ENCODE data around the gene B3GAT2. TPM values are rescaled to one million over a fixed set of nuclear protein-coding genes. Genes with fewer than 3 reads are reported as not detected.

B3GAT2 gene
- total and polyA plus RNA-seq, 4 donors = 0.03 TPM; not detected in 3

DNA sequence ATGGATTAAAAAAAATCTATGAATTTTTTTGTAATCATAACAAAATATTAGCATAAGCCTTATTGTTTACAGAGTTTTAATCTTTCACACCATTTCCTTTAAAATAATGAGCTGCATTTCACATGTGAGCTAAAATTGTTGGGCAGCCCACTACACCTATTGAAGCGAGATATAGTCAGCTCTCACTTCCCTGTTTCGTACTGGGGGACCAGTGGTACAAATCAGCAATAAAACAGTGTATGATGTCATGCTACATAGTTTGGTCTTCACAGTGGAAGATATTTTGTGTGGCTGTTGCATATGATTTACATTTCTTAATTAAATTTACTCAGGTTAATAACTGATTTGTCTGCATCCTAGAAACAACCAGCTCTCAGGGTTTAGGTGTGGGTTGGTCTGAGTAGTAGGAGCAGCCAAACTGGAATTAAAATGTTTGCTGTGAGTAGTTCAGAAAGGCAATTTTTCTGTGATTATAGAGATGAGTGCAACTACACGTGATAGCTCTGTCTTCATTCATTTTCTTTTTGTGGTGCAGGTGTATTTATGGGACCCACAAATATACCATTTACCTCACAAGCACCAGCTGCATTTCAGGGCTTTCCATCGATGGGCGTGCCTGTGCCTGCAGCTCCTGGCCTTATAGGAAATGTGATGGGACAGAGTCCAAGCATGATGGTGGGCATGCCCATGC, 99.3 kb downstream of the B3GAT2 start:
- DNase-seq = no peak
- WGBS, 2 donors = 92 to 98% methylated on average over 5 of the region's 5 CpGs
- Histone ChIP-seq H3K27me3 (ENCODE audit: control insufficient read depth in 1 of 2, insufficient read depth in 2 of 2, low read length in 1 of 2) (no peaks in the 10 kb centered on the region), H3K27ac (ENCODE audit: low read depth in 1 of 2, low read length in 2 of 2) (no peak overlapping the region), H3K4me1 (ENCODE audit: control insufficient read depth in 1 of 2, insufficient read depth in 2 of 2, low read length in 2 of 2) (no peaks in the 10 kb centered on the region), H3K9me3 (ENCODE audit: control insufficient read depth, low read length) (no peaks in the 10 kb centered on the region), H3K4me3 (ENCODE audit: low read length in 2 of 2) (no peak overlapping the region), H3K36me3 (ENCODE audit: control insufficient read depth in 1 of 2, insufficient read depth in 2 of 2, low read length in 1 of 2) (peaks cover 0 to 5% of the 10 kb centered on the region in 2 donors)
- no peak for ATAC-seq (ENCODE audit: low FRiP score)
- intact Hi-C loops (cut with DNase I) = no loop called here

GRCh38 chr6:70852667-70853246, 104.1 kb downstream of the B3GAT2 start:
- Histone ChIP-seq H3K27me3 (ENCODE audit: control insufficient read depth in 1 of 2, insufficient read depth in 2 of 2, low read length in 1 of 2) (no peaks in the 10 kb centered on the region), H3K9me3 (ENCODE audit: control insufficient read depth, low read length) (no peaks in the 10 kb centered on the region), H3K4me1 (ENCODE audit: control insufficient read depth in 1 of 2, insufficient read depth in 2 of 2, low read length in 2 of 2) (peaks cover 0 to 3% of the 10 kb centered on the region in 2 donors), H3K36me3 (ENCODE audit: control insufficient read depth in 1 of 2, insufficient read depth in 2 of 2, low read length in 1 of 2) (no peaks in the 10 kb centered on the region), H3K27ac (ENCODE audit: low read depth in 1 of 2, low read length in 2 of 2) (no peak overlapping the region), H3K4me3 (ENCODE audit: low read length in 2 of 2) (no peak overlapping the region)
- intact Hi-C loops (cut with DNase I) = no loop called here
- DNase-seq (no peak), ATAC-seq (ENCODE audit: low FRiP score) (no peak)

- Histone ChIP-seq H3K4me3 (ENCODE audit: low read length in 2 of 2) (no peak overlapping the region), H3K27ac (ENCODE audit: low read depth in 1 of 2, low read length in 2 of 2) (no peak overlapping the region), H3K4me1 (ENCODE audit: control insufficient read depth in 1 of 2, insufficient read depth in 2 of 2, low read length in 2 of 2) (peaks cover 0 to 3% of the 10 kb centered on the region in 2 donors), H3K9me3 (ENCODE audit: control insufficient read depth, low read length) (no peaks in the 10 kb centered on the region), H3K27me3 (ENCODE audit: control insufficient read depth in 1 of 2, insufficient read depth in 2 of 2, low read length in 1 of 2) (no peaks in the 10 kb centered on the region), H3K36me3 (ENCODE audit: control insufficient read depth in 1 of 2, insufficient read depth in 2 of 2, low read length in 1 of 2) (peaks cover 0 to 1% of the 10 kb centered on the region in 2 donors)
- 84 to 91% methylated on average over 1 of the region's 1 CpG for WGBS, 2 donors
- no peak for ATAC-seq (ENCODE audit: low FRiP score)
- intact Hi-C loops (cut with DNase I) = no loop called here
- DNase-seq = no peak
These were observed 107.4 kb downstream of the B3GAT2 start for GRCh38 chr6:70849348-70850069.

GRCh38 chr6:70847106-70848084, 109.5 kb downstream of the B3GAT2 start:
- Histone ChIP-seq H3K4me3 (ENCODE audit: low read length in 2 of 2) (no peak overlapping the region), H3K9me3 (ENCODE audit: control insufficient read depth, low read length) (no peaks in the 10 kb centered on the region), H3K27me3 (ENCODE audit: control insufficient read depth in 1 of 2, insufficient read depth in 2 of 2, low read length in 1 of 2) (no peaks in the 10 kb centered on the region), H3K4me1 (ENCODE audit: control insufficient read depth in 1 of 2, insufficient read depth in 2 of 2, low read length in 2 of 2) (peaks cover 0 to 3% of the 10 kb centered on the region in 2 donors), H3K27ac (ENCODE audit: low read depth in 1 of 2, low read length in 2 of 2) (no peak overlapping the region), H3K36me3 (ENCODE audit: control insufficient read depth in 1 of 2, insufficient read depth in 2 of 2, low read length in 1 of 2) (peaks cover 0 to 1% of the 10 kb centered on the region in 2 donors)
- no peak for DNase-seq
- intact Hi-C loops (cut with DNase I) = no loop called here
- no peak for ATAC-seq (ENCODE audit: low FRiP score)
- WGBS, 2 donors = 81 to 82% methylated on average over 4 of the region's 4 CpGs

GRCh38 chr6:70846207-70846835, 110.5 kb downstream of the B3GAT2 start:
- Histone ChIP-seq H3K36me3 (ENCODE audit: control insufficient read depth in 1 of 2, insufficient read depth in 2 of 2, low read length in 1 of 2) (peaks cover 0 to 1% of the 10 kb centered on the region in 2 donors), H3K27ac (ENCODE audit: low read depth in 1 of 2, low read length in 2 of 2) (no peak overlapping the region), H3K4me3 (ENCODE audit: low read length in 2 of 2) (no peak overlapping the region), H3K9me3 (ENCODE audit: control insufficient read depth, low read length) (no peaks in the 10 kb centered on the region), H3K4me1 (ENCODE audit: control insufficient read depth in 1 of 2, insufficient read depth in 2 of 2, low read length in 2 of 2) (peaks cover 0 to 3% of the 10 kb centered on the region in 2 donors), H3K27me3 (ENCODE audit: control insufficient read depth in 1 of 2, insufficient read depth in 2 of 2, low read length in 1 of 2) (no peaks in the 10 kb centered on the region)
- DNase-seq = no peak
- ATAC-seq (ENCODE audit: low FRiP score) = no peak
- intact Hi-C loops (cut with DNase I) = no loop called here
- 97% methylated on average over 8 of the region's 8 CpGs for WGBS, 2 donors

DNA sequence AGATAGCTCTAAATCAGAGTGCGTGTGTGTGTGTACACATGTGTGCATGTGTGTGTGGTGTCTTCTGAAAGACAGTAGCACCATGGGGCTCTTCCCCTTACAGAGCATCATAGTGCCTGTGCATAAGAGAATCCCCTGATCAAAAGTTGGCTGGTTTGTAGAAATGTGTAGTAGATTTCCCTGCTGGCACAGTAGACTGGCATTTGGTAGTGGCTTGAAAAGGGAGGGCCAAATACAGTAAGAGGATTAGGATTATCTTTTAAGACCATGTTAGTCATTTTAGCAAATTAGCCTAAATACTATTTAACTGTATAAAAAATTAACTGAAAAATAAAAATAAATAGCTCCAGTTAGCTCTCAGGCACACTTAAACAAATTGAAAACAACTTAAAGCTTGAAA, 112.6 kb downstream of the B3GAT2 start:
- Histone ChIP-seq H3K4me1 (ENCODE audit: control insufficient read depth in 1 of 2, insufficient read depth in 2 of 2, low read length in 2 of 2) (peaks cover 0 to 3% of the 10 kb centered on the region in 2 donors), H3K4me3 (ENCODE audit: low read length in 2 of 2) (no peak overlapping the region), H3K27ac (ENCODE audit: low read depth in 1 of 2, low read length in 2 of 2) (no peak overlapping the region), H3K36me3 (ENCODE audit: control insufficient read depth in 1 of 2, insufficient read depth in 2 of 2, low read length in 1 of 2) (peaks cover 0 to 1% of the 10 kb centered on the region in 2 donors), H3K9me3 (ENCODE audit: control insufficient read depth, low read length) (no peaks in the 10 kb centered on the region), H3K27me3 (ENCODE audit: control insufficient read depth in 1 of 2, insufficient read depth in 2 of 2, low read length in 1 of 2) (no peaks in the 10 kb centered on the region)
- 96 to 99% methylated on average over 1 of the region's 1 CpG for WGBS, 2 donors
- intact Hi-C loops (cut with DNase I) = no loop called here
- DNase-seq = no peak
- no peak for ATAC-seq (ENCODE audit: low FRiP score)

- intact Hi-C loops (cut with DNase I) = no loop called here
- Histone ChIP-seq H3K4me1 (ENCODE audit: control insufficient read depth in 1 of 2, insufficient read depth in 2 of 2, low read length in 2 of 2) (no peaks in the 10 kb centered on the region), H3K27me3 (ENCODE audit: control insufficient read depth in 1 of 2, insufficient read depth in 2 of 2, low read length in 1 of 2) (no peaks in the 10 kb centered on the region), H3K36me3 (ENCODE audit: control insufficient read depth in 1 of 2, insufficient read depth in 2 of 2, low read length in 1 of 2) (peaks cover 0 to 1% of the 10 kb centered on the region in 2 donors), H3K9me3 (ENCODE audit: control insufficient read depth, low read length) (no peaks in the 10 kb centered on the region), H3K4me3 (ENCODE audit: low read length in 2 of 2) (no peak overlapping the region), H3K27ac (ENCODE audit: low read depth in 1 of 2, low read length in 2 of 2) (no peak overlapping the region)
- WGBS, 2 donors = 92% methylated on average over 4 of the region's 4 CpGs
- ATAC-seq (ENCODE audit: low FRiP score) = no peak
- no peak for DNase-seq
These were observed 113.4 kb downstream of the B3GAT2 start for GRCh38 chr6:70843328-70843918.

- no peak for ATAC-seq (ENCODE audit: low FRiP score)
- H3K36me3 ChIP-seq (ENCODE audit: control insufficient read depth in 1 of 2, insufficient read depth in 2 of 2, low read length in 1 of 2) = peaks cover 0 to 1% of the 10 kb centered on the region in 2 donors
- no peaks in the 10 kb centered on the region for H3K9me3 ChIP-seq (ENCODE audit: control insufficient read depth, low read length)
- H3K4me1 ChIP-seq (ENCODE audit: control insufficient read depth in 1 of 2, insufficient read depth in 2 of 2, low read length in 2 of 2) = no peaks in the 10 kb centered on the region
- H3K4me3 ChIP-seq (ENCODE audit: low read length in 2 of 2) = no peak overlapping the region
- no peaks in the 10 kb centered on the region for H3K27me3 ChIP-seq (ENCODE audit: control insufficient read depth in 1 of 2, insufficient read depth in 2 of 2, low read length in 1 of 2)
- DNase-seq = no peak
- intact Hi-C loops (cut with DNase I) = no loop called here
- no peak overlapping the region for H3K27ac ChIP-seq (ENCODE audit: low read depth in 1 of 2, low read length in 2 of 2)
- WGBS, 2 donors = 89 to 94% methylated on average over 8 of the region's 8 CpGs
These were observed 114.3 kb downstream of the B3GAT2 start for GRCh38 chr6:70842541-70842940.

Data from aorta (tissue), 5 donors.